MM.1S (cell line): ENCODE data around the gene DPY19L1.
"Not testable (repeated sequence)": the region's sequence is repeated elsewhere in the genome, so short reads cannot be mapped to it uniquely, and the experiment has no call there.

ENCODE experiments used
- CTCF ChIP-seq: fragments of 300-600 bp; sonication (generic); IDR thresholded peaks from 2 replicates; pipeline ENCODE4 v1.5.1; 2016; ENCODE audit warnings: antibody characterized with exemption, low read length, mixed read lengths
- EZH2 ChIP-seq: fragments of 300-600 bp; sonication (generic); optimal IDR thresholded peaks from 2 replicates; pipeline ENCODE3; 2017; ENCODE audit warnings: low read depth, mild to moderate bottlenecking, antibody characterized with exemption, low read length, mixed read lengths

GRCh38 chr7:34947427-34947826 is 89.9 kb downstream of the DPY19L1 start:
- TF ChIP-seq CTCF, EZH2: not testable (repeated sequence)
